HFF-Myc (cell line): ENCODE data around the gene SIK2.

ENCODE experiments used
- DNase-seq: peaks from one replicate; pipeline ENCODE4 v3.0.0-alpha.2; 2011; ENCODE audit warnings: low read depth; ENCODE audit errors: extremely low read depth
- H3K4me3 ChIP-seq: replicated peaks from 2 replicates; pipeline ENCODE4 v1.5.1; 2011; ENCODE audit warnings: low read depth, mild to moderate bottlenecking, control low read depth, low read length
- TF ChIP-seq, protein P1 (sequence below): IDR thresholded peaks from 2 replicates; pipeline ENCODE4 v1.5.1; 2012; ENCODE audit warnings: mild to moderate bottlenecking, low read depth, low read length, control low read depth; ENCODE audit errors: missing control alignments

SIK2 gene

DNA sequence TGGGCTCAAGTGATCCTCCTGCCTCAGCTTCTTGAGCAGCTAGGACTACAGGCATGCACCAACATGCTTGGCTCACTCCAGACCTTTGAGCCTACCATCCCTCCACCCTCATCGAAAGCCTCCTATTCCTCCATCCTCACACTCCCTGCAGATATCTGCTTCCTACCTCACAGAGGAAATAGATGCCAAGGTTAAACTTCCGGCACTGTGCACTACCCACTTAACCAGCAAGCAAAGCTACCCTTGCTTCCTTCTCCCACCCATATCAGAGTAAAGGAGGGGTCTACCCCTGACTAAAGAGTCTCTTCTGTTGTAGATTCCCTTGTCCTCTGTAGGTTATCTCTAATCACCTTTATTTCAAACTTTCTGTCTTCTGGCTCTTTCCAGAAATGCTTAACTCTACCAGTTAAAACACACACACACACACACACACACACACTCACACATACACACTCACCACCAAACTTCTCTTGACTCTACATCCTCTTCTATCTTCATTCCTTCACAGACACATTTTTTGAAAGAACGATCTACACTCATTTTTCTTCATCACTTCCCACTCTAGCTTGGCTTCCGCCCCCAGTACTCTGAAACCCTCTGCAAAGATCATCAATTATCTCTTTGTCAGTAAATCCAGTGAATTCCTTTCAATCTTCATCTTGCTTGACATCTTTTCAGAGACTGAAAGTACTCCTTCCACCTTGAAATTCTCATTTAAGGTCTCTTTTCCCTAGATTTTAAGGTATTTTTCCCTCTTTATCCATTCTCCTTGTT is 10.9 kb upstream of the SIK2 start:
- TF ChIP-seq, protein P1, sequence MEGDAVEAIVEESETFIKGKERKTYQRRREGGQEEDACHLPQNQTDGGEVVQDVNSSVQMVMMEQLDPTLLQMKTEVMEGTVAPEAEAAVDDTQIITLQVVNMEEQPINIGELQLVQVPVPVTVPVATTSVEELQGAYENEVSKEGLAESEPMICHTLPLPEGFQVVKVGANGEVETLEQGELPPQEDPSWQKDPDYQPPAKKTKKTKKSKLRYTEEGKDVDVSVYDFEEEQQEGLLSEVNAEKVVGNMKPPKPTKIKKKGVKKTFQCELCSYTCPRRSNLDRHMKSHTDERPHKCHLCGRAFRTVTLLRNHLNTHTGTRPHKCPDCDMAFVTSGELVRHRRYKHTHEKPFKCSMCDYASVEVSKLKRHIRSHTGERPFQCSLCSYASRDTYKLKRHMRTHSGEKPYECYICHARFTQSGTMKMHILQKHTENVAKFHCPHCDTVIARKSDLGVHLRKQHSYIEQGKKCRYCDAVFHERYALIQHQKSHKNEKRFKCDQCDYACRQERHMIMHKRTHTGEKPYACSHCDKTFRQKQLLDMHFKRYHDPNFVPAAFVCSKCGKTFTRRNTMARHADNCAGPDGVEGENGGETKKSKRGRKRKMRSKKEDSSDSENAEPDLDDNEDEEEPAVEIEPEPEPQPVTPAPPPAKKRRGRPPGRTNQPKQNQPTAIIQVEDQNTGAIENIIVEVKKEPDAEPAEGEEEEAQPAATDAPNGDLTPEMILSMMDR: no peak
- DNase-seq: no peak
- no peak overlapping the region for H3K4me3 ChIP-seq

DNA sequence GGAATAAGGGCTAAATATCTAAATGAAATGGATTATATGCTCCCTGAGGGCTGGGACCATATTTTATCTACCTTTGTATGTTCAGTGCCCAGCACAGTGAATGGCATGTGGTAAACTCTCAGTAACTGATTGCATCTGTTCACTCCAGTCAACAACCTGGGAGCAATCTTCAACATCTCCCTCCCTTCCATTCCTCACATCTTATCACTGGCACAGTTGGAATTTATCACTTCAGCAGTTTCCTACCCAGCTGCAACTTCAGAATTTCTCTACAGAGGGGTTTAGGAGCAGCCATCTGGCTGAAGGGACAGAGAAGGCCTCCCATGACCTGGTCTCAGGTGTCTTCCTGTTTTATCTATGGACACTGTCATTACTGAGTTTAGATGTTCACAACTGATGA is 9.8 kb upstream of the SIK2 start:
- TF ChIP-seq, protein P1: no peak
- no peak overlapping the region for H3K4me3 ChIP-seq
- no peak for DNase-seq

DNA sequence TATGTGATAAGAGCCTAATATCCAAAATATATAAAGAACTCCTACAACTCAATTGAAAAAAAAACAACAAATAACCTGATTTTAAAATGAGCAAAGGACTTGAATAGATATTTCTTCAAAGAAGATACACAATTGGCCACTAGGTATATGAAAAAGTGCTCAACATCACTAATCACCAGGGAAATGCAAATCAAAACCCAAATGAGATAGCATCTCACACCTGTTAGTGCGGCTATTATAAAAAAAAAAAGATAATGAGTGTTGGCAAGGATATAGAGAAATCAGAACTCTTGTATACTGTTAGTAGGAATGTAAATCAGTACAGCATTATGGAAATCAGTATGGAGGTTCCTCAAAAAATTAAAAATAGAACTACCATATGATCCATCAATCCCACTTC is 5.9 kb upstream of the SIK2 start:
- H3K4me3 ChIP-seq: no peak overlapping the region
- TF ChIP-seq, protein P1: no peak
- no peak for DNase-seq

DNA sequence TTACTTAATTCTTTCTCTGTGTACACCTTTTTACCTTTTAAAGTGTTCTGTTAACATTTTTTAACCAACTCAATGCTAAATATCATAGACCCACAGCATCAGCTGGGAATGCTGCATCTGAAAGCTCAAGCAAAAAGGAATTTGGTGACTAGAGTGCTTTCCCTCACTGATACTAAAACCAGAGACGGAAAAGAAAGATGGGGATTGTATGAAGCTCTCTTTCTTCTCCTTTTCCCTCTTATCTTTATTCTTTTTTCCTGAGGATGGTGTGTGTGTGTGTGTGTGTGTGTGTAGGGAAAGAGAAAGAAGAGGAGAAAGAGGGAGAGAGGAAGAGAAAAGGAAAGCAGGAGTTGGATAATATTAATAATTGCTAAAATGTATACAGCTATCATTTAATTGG is 4.1 kb upstream of the SIK2 start:
- no peak overlapping the region for H3K4me3 ChIP-seq
- DNase-seq: no peak
- TF ChIP-seq, protein P1: no peak

DNA sequence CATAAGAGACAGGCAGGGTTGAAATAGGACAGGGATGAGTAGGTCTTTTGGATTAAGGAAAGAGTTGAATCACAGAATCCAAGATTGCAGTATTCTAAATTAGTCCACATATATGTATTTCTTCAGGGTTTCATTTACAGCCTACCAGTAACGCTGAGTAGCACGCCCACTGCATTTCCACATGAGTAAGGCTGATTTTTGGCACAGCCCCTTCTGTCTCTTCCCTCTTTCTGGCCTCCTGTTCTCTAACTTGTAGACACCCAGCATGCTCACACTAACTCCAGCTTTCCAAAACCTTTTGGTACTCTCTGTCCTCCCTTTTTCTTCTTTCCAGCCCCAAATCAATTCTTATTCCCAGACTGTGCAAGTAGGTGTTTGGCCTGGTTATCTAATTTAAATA is 3.7 kb upstream of the SIK2 start:
- TF ChIP-seq, protein P1: no peak
- no peak overlapping the region for H3K4me3 ChIP-seq
- DNase-seq: no peak

DNA sequence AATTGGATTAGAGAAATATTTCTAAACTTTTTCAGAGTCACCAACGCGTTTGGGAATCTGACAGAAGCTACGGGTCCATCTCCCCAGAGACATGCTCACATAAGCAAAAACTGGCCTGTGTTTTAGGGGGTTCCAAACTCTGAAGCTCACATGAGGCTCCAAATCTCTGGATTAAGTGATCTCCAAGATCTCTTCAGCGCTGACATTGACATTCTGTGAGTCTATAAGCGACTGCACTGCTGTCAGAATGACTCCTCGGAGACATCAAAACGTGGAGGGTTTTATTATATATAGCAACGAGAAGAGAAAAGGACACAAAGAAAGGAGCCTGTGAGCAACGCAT is 642 bp upstream of the SIK2 start:
- H3K4me3 ChIP-seq: peak overlapping the region; percentile 74
- TF ChIP-seq, protein P1: no peak
- DNase-seq: no peak
